ENCODE data around the gene C1orf52. TPM values are rescaled to one million over a fixed set of nuclear protein-coding genes. Genes with fewer than 3 reads are reported as not detected.

Gene C1orf52
- total RNA-seq, 1 experiment from 2014 or later: 44.5 TPM

DNA sequence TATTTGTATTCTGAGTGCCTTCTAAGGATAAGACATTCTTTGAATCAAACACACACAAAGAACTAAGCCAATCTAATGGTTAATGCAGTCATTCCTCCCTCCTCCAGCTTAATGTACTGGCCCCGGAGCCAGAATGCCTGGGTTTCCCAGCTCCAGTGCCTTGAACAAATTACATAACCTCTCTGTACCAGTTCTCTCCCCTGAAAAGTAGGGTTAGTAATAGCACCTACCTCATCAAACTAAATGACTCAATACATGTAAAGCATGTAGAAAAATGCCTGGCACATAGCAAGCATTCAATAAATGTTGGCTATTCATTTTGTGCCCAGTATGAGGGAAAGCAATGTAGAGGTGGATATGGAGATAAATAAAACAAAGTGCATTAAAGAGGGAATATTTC lies 14.0 kb downstream of the C1orf52 start:
- H3K36me3 Mint-ChIP-seq: peaks cover 21% of the 10 kb centered on the region
- H3K4me1 Mint-ChIP-seq: peaks cover 17% of the 10 kb centered on the region
- ChIA-PET POLR2A (no interaction called here), CTCF (interaction anchor here (1.9 kb wide), 1 partner anchor 9 kb away, joined by 10 read pairs; no protein-coding TSS in a partner anchor)
- DNase-seq (ENCODE audit: low spot score) (no peak), ATAC-seq (no peak)
- H3K27me3 Mint-ChIP-seq (ENCODE audit: low read depth): no peaks in the 10 kb centered on the region
- no peak for TF ChIP-seq TEAD4 (CRISPR knock-in tag; IDR thresholded peaks at IDR 0.05)
- TF ChIP-seq, protein P1, sequence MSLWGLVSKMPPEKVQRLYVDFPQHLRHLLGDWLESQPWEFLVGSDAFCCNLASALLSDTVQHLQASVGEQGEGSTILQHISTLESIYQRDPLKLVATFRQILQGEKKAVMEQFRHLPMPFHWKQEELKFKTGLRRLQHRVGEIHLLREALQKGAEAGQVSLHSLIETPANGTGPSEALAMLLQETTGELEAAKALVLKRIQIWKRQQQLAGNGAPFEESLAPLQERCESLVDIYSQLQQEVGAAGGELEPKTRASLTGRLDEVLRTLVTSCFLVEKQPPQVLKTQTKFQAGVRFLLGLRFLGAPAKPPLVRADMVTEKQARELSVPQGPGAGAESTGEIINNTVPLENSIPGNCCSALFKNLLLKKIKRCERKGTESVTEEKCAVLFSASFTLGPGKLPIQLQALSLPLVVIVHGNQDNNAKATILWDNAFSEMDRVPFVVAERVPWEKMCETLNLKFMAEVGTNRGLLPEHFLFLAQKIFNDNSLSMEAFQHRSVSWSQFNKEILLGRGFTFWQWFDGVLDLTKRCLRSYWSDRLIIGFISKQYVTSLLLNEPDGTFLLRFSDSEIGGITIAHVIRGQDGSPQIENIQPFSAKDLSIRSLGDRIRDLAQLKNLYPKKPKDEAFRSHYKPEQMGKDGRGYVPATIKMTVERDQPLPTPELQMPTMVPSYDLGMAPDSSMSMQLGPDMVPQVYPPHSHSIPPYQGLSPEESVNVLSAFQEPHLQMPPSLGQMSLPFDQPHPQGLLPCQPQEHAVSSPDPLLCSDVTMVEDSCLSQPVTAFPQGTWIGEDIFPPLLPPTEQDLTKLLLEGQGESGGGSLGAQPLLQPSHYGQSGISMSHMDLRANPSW (CRISPR knock-in tag; conservative IDR thresholded peaks at IDR 0.05; ENCODE audit: low read depth): no peak
- TF ChIP-seq CBFB (CRISPR knock-in tag; IDR thresholded peaks at IDR 0.05; ENCODE audit: low read depth): no peak
- TF ChIP-seq JUN (CRISPR knock-in tag; IDR thresholded peaks at IDR 0.05): no peak
- no peak for TF ChIP-seq CREM (CRISPR knock-in tag; IDR thresholded peaks at IDR 0.05)
- TF ChIP-seq GABPB1 (CRISPR knock-in tag; IDR thresholded peaks at IDR 0.05): no peak
- no peak for TF ChIP-seq ZNF512 (CRISPR knock-in tag; IDR thresholded peaks at IDR 0.05; ENCODE audit: borderline replicate concordance)
- TF ChIP-seq PREB (CRISPR knock-in tag; IDR thresholded peaks at IDR 0.05; ENCODE audit: borderline replicate concordance): no peak
- TF ChIP-seq ZNF219 (CRISPR knock-in tag; IDR thresholded peaks at IDR 0.05; ENCODE audit: borderline replicate concordance): no peak
- TF ChIP-seq IRF2 (CRISPR knock-in tag; IDR thresholded peaks at IDR 0.05; ENCODE audit: borderline replicate concordance, low read depth): no peak
- TF ChIP-seq PRRX2 (CRISPR knock-in tag; IDR thresholded peaks at IDR 0.05): no peak
- TF ChIP-seq ATF2 (CRISPR knock-in tag; IDR thresholded peaks at IDR 0.05; ENCODE audit: borderline replicate concordance, low read depth): no peak
- TF ChIP-seq ZNF138 (CRISPR knock-in tag; conservative IDR thresholded peaks at IDR 0.05): no peak
- no peak for TF ChIP-seq MXD4 (CRISPR knock-in tag; IDR thresholded peaks at IDR 0.05; ENCODE audit: borderline replicate concordance)
- H3K27ac Mint-ChIP-seq: no peak overlapping the region
- peaks cover 27% of the 10 kb centered on the region for H3K9me3 Mint-ChIP-seq
- H3K4me3 Mint-ChIP-seq: no peak overlapping the region

DNA sequence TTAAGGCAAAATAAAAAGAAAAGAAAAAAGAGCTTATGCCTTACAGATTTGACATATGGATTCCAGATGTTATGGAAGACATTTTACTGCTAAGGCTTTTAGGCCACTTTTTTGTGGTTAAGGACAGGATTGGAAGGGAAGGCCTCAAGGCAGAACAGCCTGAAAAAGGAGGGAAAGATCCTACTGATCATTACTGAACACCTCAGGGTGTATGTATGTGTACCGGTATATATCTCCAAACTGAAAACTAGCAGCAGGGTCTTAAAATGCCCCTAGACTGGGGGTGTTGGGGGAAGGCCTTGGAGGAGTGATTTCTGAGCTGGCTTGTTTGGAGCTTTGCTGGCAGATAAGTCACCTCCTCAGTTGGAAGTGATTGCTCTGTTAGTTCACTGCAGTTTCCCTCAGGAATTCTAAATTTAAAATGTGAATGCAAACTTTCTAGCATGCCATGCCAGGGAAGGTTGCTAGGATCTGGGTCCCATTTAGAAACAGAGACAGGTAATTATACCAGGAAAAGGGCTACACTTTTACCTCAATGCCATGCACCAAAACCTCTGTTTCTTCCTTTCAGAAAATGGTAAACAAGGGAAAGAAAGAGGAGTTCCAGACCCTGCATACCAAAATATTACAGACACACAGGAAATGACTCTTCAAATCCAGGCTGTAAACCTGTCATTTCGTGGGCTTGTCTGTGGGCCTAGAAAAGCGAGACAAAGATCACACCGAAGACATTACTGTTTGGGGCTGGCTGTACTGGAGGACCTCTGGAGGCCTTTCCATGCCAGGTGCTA lies 15.0 kb downstream of the C1orf52 start:
- no peak overlapping the region for H3K4me3 Mint-ChIP-seq
- H3K27me3 Mint-ChIP-seq (ENCODE audit: low read depth): no peaks in the 10 kb centered on the region
- peaks cover 17% of the 10 kb centered on the region for H3K9me3 Mint-ChIP-seq
- ATAC-seq (no peak), DNase-seq (ENCODE audit: low spot score) (no peak)
- H3K36me3 Mint-ChIP-seq: peaks cover 12% of the 10 kb centered on the region
- H3K4me1 Mint-ChIP-seq: peaks cover 25% of the 10 kb centered on the region
- ChIA-PET POLR2A (no interaction called here), CTCF (interaction anchor here (1.5 to 2.1 kb wide), 3 partner anchors 10 to 135 kb away, joined by 3 to 10 read pairs (median 10); partner anchors contain the start of gene C1orf52)
- H3K27ac Mint-ChIP-seq: no peak overlapping the region
- TF ChIP-seq, protein P2, sequence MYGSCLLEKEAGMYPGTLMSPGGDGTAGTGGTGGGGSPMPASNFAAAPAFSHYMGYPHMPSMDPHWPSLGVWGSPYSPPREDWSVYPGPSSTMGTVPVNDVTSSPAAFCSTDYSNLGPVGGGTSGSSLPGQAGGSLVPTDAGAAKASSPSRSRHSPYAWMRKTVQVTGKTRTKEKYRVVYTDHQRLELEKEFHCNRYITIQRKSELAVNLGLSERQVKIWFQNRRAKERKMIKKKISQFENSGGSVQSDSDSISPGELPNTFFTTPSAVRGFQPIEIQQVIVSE (CRISPR knock-in tag; IDR thresholded peaks at IDR 0.05; ENCODE audit: borderline replicate concordance): no peak
- TF ChIP-seq ESRRA (CRISPR knock-in tag; IDR thresholded peaks at IDR 0.05; ENCODE audit: borderline replicate concordance): no peak
- TF ChIP-seq USF2 (CRISPR knock-in tag; IDR thresholded peaks at IDR 0.05): no peak
- no peak for TF ChIP-seq CTCF (IDR thresholded peaks at IDR 0.05)
- TF ChIP-seq NR1H2 (CRISPR knock-in tag; IDR thresholded peaks at IDR 0.05): no peak
- no peak for TF ChIP-seq PRDM15 (CRISPR knock-in tag; IDR thresholded peaks at IDR 0.05)
